Activated T-cell treated with anti-CD3 and anti-CD28 coated beads, Interleukin-2, amount 50 U/mL, for 1 hour (primary cell): Measurements from ENCODE around the gene METAP1D.
"Not testable (repeated sequence)": the region's sequence is repeated elsewhere in the genome, so short reads cannot be mapped to it uniquely, and the experiment has no call there.

Experiments used
- DNase-seq: peaks from one replicate; pipeline ENCODE4 v3.0.0-alpha.2; 2020

Gene METAP1D

GRCh38 chr2:171999604-172000469 lies at the start of gene METAP1D:
Gene METAP1D (plus strand): TSS chr2:171999953. CDS start chr2:171999970, 17 bp downstream.
- DNase-seq: peak; percentile 84

GRCh38 chr2:171952276-171952675 lies 47.5 kb upstream of the METAP1D start:
- no peak for DNase-seq

- no peak for DNase-seq
Measured at GRCh38 chr2:171952748-171953147, 47.0 kb upstream of the METAP1D start.

GRCh38 chr2:171956135-171956825 lies 43.5 kb upstream of the METAP1D start:
- DNase-seq: no peak

GRCh38 chr2:171957061-171957460 lies 42.7 kb upstream of the METAP1D start:
- DNase-seq: no peak

GRCh38 chr2:171958475-171958874 lies 41.3 kb upstream of the METAP1D start:
- no peak for DNase-seq

GRCh38 chr2:171959998-171960397 lies 39.8 kb upstream of the METAP1D start:
- no peak for DNase-seq

- DNase-seq: no peak
Measured at GRCh38 chr2:171960570-171960969, 39.2 kb upstream of the METAP1D start.

GRCh38 chr2:171963198-171963597 lies 36.6 kb upstream of the METAP1D start:
- DNase-seq: no peak

GRCh38 chr2:171964308-171964707 lies 35.4 kb upstream of the METAP1D start:
- no peak for DNase-seq

GRCh38 chr2:171965238-171965637 lies 34.5 kb upstream of the METAP1D start:
- no peak for DNase-seq

GRCh38 chr2:171965661-171966060 lies 34.1 kb upstream of the METAP1D start:
- DNase-seq: no peak

- no peak for DNase-seq
Measured at GRCh38 chr2:171966235-171966634, 33.5 kb upstream of the METAP1D start.

- DNase-seq: no peak
Measured at GRCh38 chr2:171966688-171967087, 33.1 kb upstream of the METAP1D start.

- DNase-seq: no peak
Measured at GRCh38 chr2:171968509-171968908, 31.2 kb upstream of the METAP1D start.

GRCh38 chr2:171972329-171972982 lies 27.3 kb upstream of the METAP1D start:
- no peak for DNase-seq

- no peak for DNase-seq
Measured at GRCh38 chr2:171979103-171979502, 20.6 kb upstream of the METAP1D start.

GRCh38 chr2:171983924-171984323 lies 15.8 kb upstream of the METAP1D start:
- DNase-seq: not testable (repeated sequence)

GRCh38 chr2:171985076-171985475 lies 14.7 kb upstream of the METAP1D start:
- DNase-seq: no peak

GRCh38 chr2:171986778-171987177 lies 13.0 kb upstream of the METAP1D start:
- no peak for DNase-seq

- no peak for DNase-seq
Measured at GRCh38 chr2:171991027-171991426, 8.7 kb upstream of the METAP1D start.

- no peak for DNase-seq
Measured at GRCh38 chr2:171995586-171995985, 4.2 kb upstream of the METAP1D start.

- DNase-seq: no peak
Measured at GRCh38 chr2:171996021-171996420, 3.7 kb upstream of the METAP1D start.

- not testable (repeated sequence) for DNase-seq
Measured at GRCh38 chr2:171997031-171997430, 2.7 kb upstream of the METAP1D start.
